ENCODE measurements around the gene CUX1.
"Not testable (repeated sequence)": the region's sequence is repeated elsewhere in the genome, so short reads cannot be mapped to it uniquely, and the experiment has no call there.

The CUX1 gene

GRCh38 chr7:102025777-102026176 lies 208.4 kb downstream of the CUX1 start:
- H3K27ac ChIP-seq (ENCODE audit: extremely low read depth, low read depth, low read length); H3K4me1 ChIP-seq (ENCODE audit: control insufficient read depth, insufficient read depth, low read length); H3K36me3 ChIP-seq (ENCODE audit: control insufficient read depth in 2 of 2, insufficient read depth in 1 of 2, low read length in 2 of 2); POLR2A ChIA-PET; CTCF ChIA-PET; H3K9me3 ChIP-seq (ENCODE audit: control insufficient read depth, insufficient read depth, low read depth, low read length); H3K4me3 ChIP-seq (ENCODE audit: low read depth, low read length): not testable (repeated sequence)
- peak; percentile 69 for TF ChIP-seq ZNF121 (tag by site-specific recombination; IDR thresholded peaks at IDR 0.05)

- Histone ChIP-seq H3K36me3 (ENCODE audit: control insufficient read depth in 2 of 2, insufficient read depth in 1 of 2, low read length in 2 of 2) (no peaks in the 10 kb centered on the region; a peak in 1 of 3 replicates), H3K4me3 (ENCODE audit: low read depth, low read length) (no peak overlapping the region), H3K27ac (ENCODE audit: extremely low read depth, low read depth, low read length) (no peak overlapping the region), H3K9me3 (ENCODE audit: control insufficient read depth, insufficient read depth, low read depth, low read length) (no peaks in the 10 kb centered on the region), H3K4me1 (ENCODE audit: control insufficient read depth, insufficient read depth, low read length) (no peaks in the 10 kb centered on the region)
- ChIA-PET CTCF (no interaction called here), POLR2A (no interaction called here)
- TF ChIP-seq ZNF274 (IDR thresholded peaks at IDR 0.05; ENCODE audit: low read length): no peak
- no peak for TF ChIP-seq ZNF274 (tag by site-specific recombination; IDR thresholded peaks at IDR 0.05; ENCODE audit: borderline replicate concordance)
- no peak for TF ChIP-seq ZNF518A (tag by site-specific recombination; conservative IDR thresholded peaks at IDR 0.05; ENCODE audit: low read depth)
- TF ChIP-seq ZNF426 (tag by site-specific recombination; IDR thresholded peaks at IDR 0.05): no peak
These were observed 210.9 kb downstream of the CUX1 start for GRCh38 chr7:102028206-102028826.

- ChIA-PET POLR2A (no interaction called here), CTCF (no interaction called here)
- Histone ChIP-seq H3K4me3 (ENCODE audit: low read depth, low read length) (no peak overlapping the region), H3K4me1 (ENCODE audit: control insufficient read depth, insufficient read depth, low read length) (no peaks in the 10 kb centered on the region), H3K27ac (ENCODE audit: extremely low read depth, low read depth, low read length) (no peak overlapping the region), H3K36me3 (ENCODE audit: control insufficient read depth in 2 of 2, insufficient read depth in 1 of 2, low read length in 2 of 2) (no peaks in the 10 kb centered on the region; a peak in 1 of 3 replicates), H3K9me3 (ENCODE audit: control insufficient read depth, insufficient read depth, low read depth, low read length) (no peaks in the 10 kb centered on the region)
- TF ChIP-seq KLF9 (tag by site-specific recombination; IDR thresholded peaks at IDR 0.05; ENCODE audit: low read depth): no peak
- no peak for TF ChIP-seq ZSCAN30 (tag by site-specific recombination; IDR thresholded peaks at IDR 0.05)
- no peak for TF ChIP-seq ZNF768 (tag by site-specific recombination; IDR thresholded peaks at IDR 0.05)
- TF ChIP-seq ZNF830 (tag by site-specific recombination; IDR thresholded peaks at IDR 0.05; ENCODE audit: low read depth): no peak
- TF ChIP-seq ATF2 (tag by site-specific recombination; IDR thresholded peaks at IDR 0.05; ENCODE audit: low read depth): no peak
- TF ChIP-seq ZFHX2 (tag by site-specific recombination; conservative IDR thresholded peaks at IDR 0.05): no peak
- no peak for TF ChIP-seq BCL11A (tag by site-specific recombination; IDR thresholded peaks at IDR 0.05; ENCODE audit: low read depth)
- TF ChIP-seq ZNF555 (tag by site-specific recombination; conservative IDR thresholded peaks at IDR 0.05): no peak
- TF ChIP-seq MYNN (tag by site-specific recombination; IDR thresholded peaks at IDR 0.05; ENCODE audit: borderline replicate concordance): no peak
- no peak for TF ChIP-seq ZNF626 (tag by site-specific recombination; IDR thresholded peaks at IDR 0.05)
- no peak for TF ChIP-seq ZNF449 (tag by site-specific recombination; IDR thresholded peaks at IDR 0.05)
These were observed 212.2 kb downstream of the CUX1 start for GRCh38 chr7:102029616-102030015.
